Measurements from ENCODE around the gene C1QB. TPM values are rescaled to one million over a fixed set of nuclear protein-coding genes. Genes with fewer than 3 reads are reported as not detected.

The C1QB gene
- total and polyA plus RNA-seq, 2 of the 8 experiments (the other 6 are each of a cell fraction or from before 2014, with no cell fraction given), result not detected

GRCh38 chr1:22627331-22627730 lies 25.7 kb upstream of the C1QB start:
- no peak overlapping the region for H2AFZ ChIP-seq (ENCODE audit: low read length)
- no peak overlapping the region for H3K23ac ChIP-seq (ENCODE audit: insufficient read length)
- CTCF ChIA-PET (ENCODE audit: partially characterized antibody), result interaction anchor here (1.4 to 1.7 kb wide), 2 partner anchors 15 to 20 kb away, joined by 4 read pairs; no protein-coding TSS in a partner anchor
- no peaks in the 10 kb centered on the region for H3K79me2 ChIP-seq (ENCODE audit: control insufficient read depth in 1 of 2, insufficient read depth in 2 of 2, low read length in 2 of 2)
- no peaks in the 10 kb centered on the region for H3K79me1 ChIP-seq (ENCODE audit: low read depth, low read length)
- peaks cover 6 to 33% (median 21%) of the 10 kb centered on the region in 4 experiments for H3K4me1 ChIP-seq (replicated peaks in 1 of 4; ENCODE audit: control insufficient read depth in 3 of 4, insufficient read depth in 4 of 4, low read length in 3 of 4)
- peaks cover 0 to 3% of the 10 kb centered on the region in 2 experiments for H4K20me1 ChIP-seq (replicated peaks in 1 of 2; ENCODE audit: control insufficient read depth in 1 of 2, insufficient read depth in 2 of 2, low read length in 2 of 2)
- POLR2A ChIA-PET (ENCODE audit: partially characterized antibody), result interaction anchor here (1.6 kb wide), 1 partner anchor 12 kb away, joined by 4 read pairs; no protein-coding TSS in a partner anchor
- no peak overlapping the region for H3K4me3 ChIP-seq (ENCODE audit: extremely low read depth in 1 of 4, insufficient read depth in 2 of 4, low read depth in 3 of 4, low read length in 4 of 4)
- DNase-seq (ENCODE audit: low read depth in 1 of 2, low spot score in 2 of 2), result no peak
- no peak overlapping the region for H3K4ac ChIP-seq (replicated peaks; ENCODE audit: insufficient read length, low read depth, low read length)
- no peak overlapping the region for H3K14ac ChIP-seq (ENCODE audit: insufficient read length)
- no peak overlapping the region for H2BK120ac ChIP-seq (replicated peaks; ENCODE audit: low read depth, low read length)
- H2AK5ac ChIP-seq (ENCODE audit: low read depth, low read length), result no peak overlapping the region
- H4K91ac ChIP-seq (replicated peaks; ENCODE audit: insufficient read length, low read length), result no peak overlapping the region
- no peak for FAIRE-seq
- H3K27me3 ChIP-seq (replicated peaks in 1 of 4; ENCODE audit: control insufficient read depth in 3 of 4, extremely low read depth in 1 of 4, insufficient read depth in 3 of 4, low read length in 3 of 4), result no peaks in the 10 kb centered on the region
- no peak overlapping the region for H2BK20ac ChIP-seq (ENCODE audit: low read length)
- H2BK5ac ChIP-seq (ENCODE audit: low read depth, low read length), result no peak overlapping the region
- no peak overlapping the region for H3K4me2 ChIP-seq (ENCODE audit: insufficient read depth in 1 of 2, low read depth in 2 of 2, low read length in 2 of 2)
- H3K36me3 ChIP-seq (ENCODE audit: control insufficient read depth in 2 of 4, insufficient read depth in 4 of 4, low read length in 3 of 4), result no peaks in the 10 kb centered on the region
- no peak overlapping the region for H3K18ac ChIP-seq (ENCODE audit: extremely low read depth, low read length)
- H3K23me2 ChIP-seq (ENCODE audit: low read depth, low read length), result no peaks in the 10 kb centered on the region; the same call in 1 of the 2 replicates
- H3K9ac ChIP-seq (replicated peaks in 1 of 4; ENCODE audit: extremely low read depth in 1 of 4, low read depth in 3 of 4, low read length in 3 of 4), result no peak overlapping the region
- peak overlapping the region; percentile 4; the same call in 1 of the 2 replicates for H4K8ac ChIP-seq (ENCODE audit: extremely low read depth, insufficient read depth, low read length)
- H4K5ac ChIP-seq (ENCODE audit: insufficient read length, low read depth, low read length), result no peak overlapping the region
- no peak overlapping the region for H3K56ac ChIP-seq (replicated peaks; ENCODE audit: insufficient read length, low read depth, low read length)
- H2BK15ac ChIP-seq (ENCODE audit: low read length), result no peak overlapping the region
- 81% methylated on average over 5 of the region's 5 CpGs; no CpG with 5 or more reads in 1 of the 2 experiments for WGBS, 2 experiments (ENCODE audit: extremely low coverage in 1 of 2, insufficient coverage in 1 of 2, insufficient read length in 1 of 2, insufficient replicate concordance in 2 of 2, low coverage in 1 of 2, low lambda C conversion rate in 2 of 2, missing lambda C conversion rate in 1 of 2)
- H3K9me3 ChIP-seq (ENCODE audit: insufficient read depth in 2 of 2, low read depth in 1 of 2, low read length in 1 of 2), result no peaks in the 10 kb centered on the region
- H2BK12ac ChIP-seq (ENCODE audit: low read depth, low read length), result no peak overlapping the region
- no peak overlapping the region for H3K27ac ChIP-seq (ENCODE audit: low read depth, low read length)
- TF ChIP-seq CTCF (IDR thresholded peaks at IDR 0.05; ENCODE audit: control extremely low read depth in 1 of 3, insufficient read depth in 1 of 3, low read depth in 1 of 3, low read length in 3 of 3) (no peak), MAFK (IDR thresholded peaks at IDR 0.05; ENCODE audit: low read depth, low read length) (no peak), CTBP2 (IDR thresholded peaks at IDR 0.05; ENCODE audit: borderline replicate concordance, insufficient read depth, insufficient read length, low read length) (no peak), ATF2 (IDR thresholded peaks at IDR 0.05; ENCODE audit: low read length) (no peak)
